ENCODE measurements around the gene RSBN1. TPM values are rescaled to one million over a fixed set of nuclear protein-coding genes. Genes with fewer than 3 reads are reported as not detected.

The RSBN1 gene
- total and polyA plus RNA-seq, 9 of the 15 experiments (the other 6 are each of a cell fraction or from before 2014, with no cell fraction given) = 4.5 to 24.3 (median 13.0) TPM

- TF ChIP-seq HMBOX1 (IDR thresholded peaks at IDR 0.05) = peak; percentile 97
- no peak for TF ChIP-seq PTBP1 (IDR thresholded peaks at IDR 0.05; ENCODE audit: low read depth, low read length)
- no peak for TF ChIP-seq DLX4 (CRISPR knock-in tag; IDR thresholded peaks at IDR 0.05)
- no peak for TF ChIP-seq CHD7 (IDR thresholded peaks at IDR 0.05; ENCODE audit: low read depth, low read length)
- no peak for TF ChIP-seq RFX1 (IDR thresholded peaks at IDR 0.05)
- TF ChIP-seq MIER1 (IDR thresholded peaks at IDR 0.05; ENCODE audit: low read depth) = no peak
- no peak for TF ChIP-seq ZNF253 (CRISPR knock-in tag; conservative IDR thresholded peaks at IDR 0.05)
- no peak for TF ChIP-seq EZH2 (IDR thresholded peaks at IDR 0.05; ENCODE audit: borderline replicate concordance, low read depth, low read length)
- no peak for TF ChIP-seq NBN (IDR thresholded peaks at IDR 0.05; ENCODE audit: low read depth)
- 0 out of 4 replicates have a peak, but pooled peaks have one; percentile 12 to 16 for TF ChIP-seq MNT (conservative IDR thresholded peaks at IDR 0.05)
- no peak for TF ChIP-seq EP300 (IDR thresholded peaks at IDR 0.05; ENCODE audit: low read length)
- TF ChIP-seq MTA2 (IDR thresholded peaks at IDR 0.05; ENCODE audit: low read depth) = peak; percentile 17; the same call in 1 of the 2 replicates
- TF ChIP-seq ZSCAN32 (CRISPR knock-in tag; IDR thresholded peaks at IDR 0.05) = no peak
- 0 out of 2 replicates have a peak, but pooled peaks have one; percentile 32 for TF ChIP-seq DPF2 (IDR thresholded peaks at IDR 0.05)
Observed at GRCh38 chr1:113780374-113781146, 31.7 kb downstream of the RSBN1 start (continued).
